ENCODE results near the gene KREMEN1. TPM values are rescaled to one million over a fixed set of nuclear protein-coding genes. Genes with fewer than 3 reads are reported as not detected.
A peak's percentile ranks its signal among the peaks of the same experiment; 100 is the strongest.

KREMEN1 gene
- total and polyA plus RNA-seq, 5 donors = 37.2 to 73.0 (median 67.2) TPM

- Histone ChIP-seq H3K9me3 (ENCODE audit: control insufficient read depth, low read length) (no peaks in the 10 kb centered on the region), H3K4me1 (ENCODE audit: control insufficient read depth, insufficient read depth, low read length) (peaks cover 2% of the 10 kb centered on the region), H3K27me3 (ENCODE audit: control insufficient read depth, insufficient read depth) (no peaks in the 10 kb centered on the region), H3K4me3 (ENCODE audit: low read length) (no peak overlapping the region), H3K27ac (ENCODE audit: low read length) (no peak overlapping the region)
- ATAC-seq (no peak), DNase-seq (no peak)
- intact Hi-C loops (cut with DNase I) = no loop called here
Measured at GRCh38 chr22:29122041-29122440, 49.2 kb downstream of the KREMEN1 start.

GRCh38 chr22:29124777-29125442, 52.1 kb downstream of the KREMEN1 start:
- Histone ChIP-seq H3K4me3 (ENCODE audit: low read length) (no peak overlapping the region), H3K27me3 (ENCODE audit: control insufficient read depth, insufficient read depth) (no peaks in the 10 kb centered on the region), H3K4me1 (ENCODE audit: control insufficient read depth, insufficient read depth, low read length) (no peaks in the 10 kb centered on the region), H3K9me3 (ENCODE audit: control insufficient read depth, low read length) (no peaks in the 10 kb centered on the region), H3K27ac (ENCODE audit: low read length) (no peak overlapping the region)
- ATAC-seq (no peak), DNase-seq (no peak)
- 89% methylated on average over 10 of the region's 10 CpGs for WGBS
- intact Hi-C loops (cut with DNase I) = no loop called here

- Histone ChIP-seq H3K27me3 (ENCODE audit: control insufficient read depth, insufficient read depth) (no peaks in the 10 kb centered on the region), H3K4me3 (ENCODE audit: low read length) (no peak overlapping the region), H3K27ac (ENCODE audit: low read length) (no peak overlapping the region), H3K9me3 (ENCODE audit: control insufficient read depth, low read length) (no peaks in the 10 kb centered on the region), H3K4me1 (ENCODE audit: control insufficient read depth, insufficient read depth, low read length) (no peaks in the 10 kb centered on the region)
- WGBS = 51% methylated on average over 2 of the region's 2 CpGs
- DNase-seq = no peak
- intact Hi-C loops (cut with DNase I) = no loop called here
- ATAC-seq = no peak
Measured at GRCh38 chr22:29125443-29125778, 52.6 kb downstream of the KREMEN1 start.

- H3K4me3 ChIP-seq (ENCODE audit: low read length) = no peak overlapping the region
- no peaks in the 10 kb centered on the region for H3K4me1 ChIP-seq (ENCODE audit: control insufficient read depth, insufficient read depth, low read length)
- intact Hi-C loops (cut with DNase I) = no loop called here
- no peaks in the 10 kb centered on the region for H3K27me3 ChIP-seq (ENCODE audit: control insufficient read depth, insufficient read depth)
- DNase-seq (no peak), ATAC-seq (no peak)
- no peak overlapping the region for H3K27ac ChIP-seq (ENCODE audit: low read length)
- no peaks in the 10 kb centered on the region for H3K9me3 ChIP-seq (ENCODE audit: control insufficient read depth, low read length)
- 90% methylated on average over 5 of the region's 5 CpGs for WGBS
Measured at GRCh38 chr22:29125844-29126243, 53.0 kb downstream of the KREMEN1 start.

- Histone ChIP-seq H3K27ac (ENCODE audit: low read length) (no peak overlapping the region), H3K9me3 (ENCODE audit: control insufficient read depth, low read length) (no peaks in the 10 kb centered on the region), H3K4me1 (ENCODE audit: control insufficient read depth, insufficient read depth, low read length) (no peaks in the 10 kb centered on the region), H3K27me3 (ENCODE audit: control insufficient read depth, insufficient read depth) (no peaks in the 10 kb centered on the region), H3K4me3 (ENCODE audit: low read length) (no peak overlapping the region)
- 56% methylated on average over 2 of the region's 2 CpGs for WGBS
- DNase-seq (no peak), ATAC-seq (no peak)
- intact Hi-C loops (cut with DNase I) = no loop called here
Measured at GRCh38 chr22:29126670-29127395, 54.0 kb downstream of the KREMEN1 start.

GRCh38 chr22:29128891-29129807, 56.3 kb downstream of the KREMEN1 start:
- intact Hi-C loops (cut with DNase I) = no loop called here
- 57% methylated on average over 13 of the region's 13 CpGs for WGBS
- H3K4me1 ChIP-seq (ENCODE audit: control insufficient read depth, insufficient read depth, low read length) = no peaks in the 10 kb centered on the region
- no peaks in the 10 kb centered on the region for H3K9me3 ChIP-seq (ENCODE audit: control insufficient read depth, low read length)
- no peaks in the 10 kb centered on the region for H3K27me3 ChIP-seq (ENCODE audit: control insufficient read depth, insufficient read depth)
- no peak overlapping the region for H3K4me3 ChIP-seq (ENCODE audit: low read length)
- peak overlapping the region; percentile 78 for H3K27ac ChIP-seq (ENCODE audit: low read length)
- ATAC-seq (peak; percentile 88 to 92), DNase-seq (peak in 2 of 3 donors; percentile 78 to 82)

GRCh38 chr22:29129808-29130140, 56.9 kb downstream of the KREMEN1 start:
- no peak for ATAC-seq
- Histone ChIP-seq H3K27ac (ENCODE audit: low read length) (peak overlapping the region; percentile 54), H3K27me3 (ENCODE audit: control insufficient read depth, insufficient read depth) (no peaks in the 10 kb centered on the region), H3K9me3 (ENCODE audit: control insufficient read depth, low read length) (no peaks in the 10 kb centered on the region), H3K4me1 (ENCODE audit: control insufficient read depth, insufficient read depth, low read length) (no peaks in the 10 kb centered on the region), H3K4me3 (ENCODE audit: low read length) (no peak overlapping the region)
- DNase-seq = no peak
- WGBS = 59% methylated on average over 2 of the region's 2 CpGs
- intact Hi-C loops (cut with DNase I) = no loop called here

GRCh38 chr22:29130476-29130875, 57.6 kb downstream of the KREMEN1 start:
- Histone ChIP-seq H3K27ac (ENCODE audit: low read length) (peak overlapping the region; percentile 22), H3K9me3 (ENCODE audit: control insufficient read depth, low read length) (no peaks in the 10 kb centered on the region), H3K4me3 (ENCODE audit: low read length) (no peak overlapping the region), H3K27me3 (ENCODE audit: control insufficient read depth, insufficient read depth) (no peaks in the 10 kb centered on the region), H3K4me1 (ENCODE audit: control insufficient read depth, insufficient read depth, low read length) (no peaks in the 10 kb centered on the region)
- intact Hi-C loops (cut with DNase I) = no loop called here
- DNase-seq (no peak), ATAC-seq (peak in 1 of 2 donors; percentile 9)
- 90% methylated on average over 4 of the region's 4 CpGs for WGBS

- no peak for ATAC-seq
- no peak overlapping the region for H3K27ac ChIP-seq (ENCODE audit: low read length)
- intact Hi-C loops (cut with DNase I) = no loop called here
- no peaks in the 10 kb centered on the region for H3K4me1 ChIP-seq (ENCODE audit: control insufficient read depth, insufficient read depth, low read length)
- no peak for DNase-seq
- H3K9me3 ChIP-seq (ENCODE audit: control insufficient read depth, low read length) = no peaks in the 10 kb centered on the region
- no peak overlapping the region for H3K4me3 ChIP-seq (ENCODE audit: low read length)
- 98% methylated on average over 2 of the region's 2 CpGs for WGBS
- H3K27me3 ChIP-seq (ENCODE audit: control insufficient read depth, insufficient read depth) = no peaks in the 10 kb centered on the region
Measured at GRCh38 chr22:29133603-29134133, 60.8 kb downstream of the KREMEN1 start.

- H3K4me1 ChIP-seq (ENCODE audit: control insufficient read depth, insufficient read depth, low read length) = no peaks in the 10 kb centered on the region
- H3K4me3 ChIP-seq (ENCODE audit: low read length) = no peak overlapping the region
- no peak for DNase-seq
- 94% methylated on average over 4 of the region's 4 CpGs for WGBS
- H3K27ac ChIP-seq (ENCODE audit: low read length) = no peak overlapping the region
- intact Hi-C loops (cut with DNase I) = no loop called here
- ATAC-seq = no peak
- H3K9me3 ChIP-seq (ENCODE audit: control insufficient read depth, low read length) = no peaks in the 10 kb centered on the region
- H3K27me3 ChIP-seq (ENCODE audit: control insufficient read depth, insufficient read depth) = no peaks in the 10 kb centered on the region
Measured at GRCh38 chr22:29134448-29134847, 61.6 kb downstream of the KREMEN1 start.
